SH-SY5Y (cell line): ENCODE results near the gene PRSS36.

Experiments
- GATA2 ChIP-seq: IDR thresholded peaks from 2 replicates; pipeline ENCODE4 v1.6.1; 2011; ENCODE audit warnings: mild to moderate bottlenecking, low read depth, low read length
- GATA3 ChIP-seq: IDR thresholded peaks from 2 replicates; pipeline ENCODE4 v1.6.1; 2011; ENCODE audit warnings: low read depth, mild to moderate bottlenecking, low read length, moderate library complexity

DNA sequence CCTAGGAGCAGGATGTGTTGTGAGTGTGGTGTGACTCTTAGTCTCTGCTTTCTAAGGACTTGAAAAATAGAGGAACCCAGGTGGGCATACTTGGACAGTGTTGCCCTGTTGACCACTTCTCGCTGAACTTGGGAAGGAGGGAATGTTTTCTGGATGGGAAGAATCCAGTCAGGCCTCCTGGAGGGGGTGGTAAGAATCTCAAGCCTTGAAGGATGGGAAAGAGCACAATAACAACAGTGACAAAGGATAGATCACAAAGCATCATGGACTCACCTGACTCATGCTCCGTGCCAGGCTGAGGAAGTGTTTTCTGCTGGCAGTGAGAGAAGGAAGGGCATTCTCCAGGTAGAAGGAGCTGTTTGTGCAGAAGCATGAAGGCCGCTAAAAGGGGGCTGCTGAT lies 24.0 kb downstream of the PRSS36 start:
- TF ChIP-seq GATA3 (no peak), GATA2 (no peak)
